OCI-LY1 (cell line): Measurements from ENCODE around the gene MAP2K7.
"Not testable (repeated sequence)": the region's sequence is repeated elsewhere in the genome, so short reads cannot be mapped to it uniquely, and the experiment has no call there.

ENCODE experiments used
- H2AFZ ChIP-seq: fragments of 200-600 bp; sonication (generic), shearing (Covaris generic); 2 replicates; pipeline ENCODE4 v1.6.0; 2014; ENCODE audit warnings: antibody characterized with exemption, mild to moderate bottlenecking, low read length
- H3F3A ChIP-seq: fragments of 200-600 bp; sonication (generic), shearing (Covaris generic); 2 replicates; pipeline ENCODE4 v1.6.0; 2014; ENCODE audit warnings: mild to moderate bottlenecking, antibody characterized with exemption, low read length, moderate library complexity; ENCODE audit not compliant: insufficient read depth
- H3K27ac ChIP-seq: fragments of 200-600 bp; sonication (generic); 2 replicates; pipeline ENCODE4 v1.5.1; 2014; ENCODE audit warnings: low read length, mixed run types, mild to moderate bottlenecking, low read depth; ENCODE audit not compliant: poor library complexity, severe bottlenecking
- H3K27me3 ChIP-seq: fragments of 200-600 bp; sonication (generic); 2 replicates; pipeline ENCODE4 v1.6.0; 2014; ENCODE audit warnings: antibody characterized with exemption, mild to moderate bottlenecking, low read length, moderate library complexity; ENCODE audit not compliant: insufficient read depth
- H3K36me3 ChIP-seq: fragments of 200-600 bp; sonication (generic); 2 replicates; pipeline ENCODE4 v1.6.1; 2014; ENCODE audit warnings: mild to moderate bottlenecking, antibody characterized with exemption, low read length, moderate library complexity, mixed read lengths; ENCODE audit not compliant: insufficient read depth
- H3K4me1 ChIP-seq: fragments of 200-600 bp; sonication (generic); 2 replicates; pipeline ENCODE4 v1.5.1; 2014; ENCODE audit warnings: mild to moderate bottlenecking, low read length, moderate library complexity; ENCODE audit not compliant: insufficient read depth, severe bottlenecking
- H3K4me2 ChIP-seq: fragments of 200-600 bp; sonication (generic), shearing (Covaris generic); 2 replicates; pipeline ENCODE4 v1.6.1; 2014; ENCODE audit warnings: low read length
- H3K4me3 ChIP-seq: fragments of 200-600 bp; sonication (generic); 2 replicates; pipeline ENCODE4 v1.5.1; 2014; ENCODE audit warnings: low read length, low read depth, mild to moderate bottlenecking, mixed read lengths; ENCODE audit not compliant: poor library complexity, severe bottlenecking
- H3K79me2 ChIP-seq: fragments of 200-600 bp; shearing (Covaris generic); 2 replicates; pipeline ENCODE4 v1.6.1; 2016; ENCODE audit warnings: mixed run types, low read length, mixed read lengths; ENCODE audit not compliant: insufficient read depth
- H3K9ac ChIP-seq: fragments of 200-600 bp; sonication (generic), shearing (Covaris generic); 2 replicates; pipeline ENCODE4 v1.6.1; 2014; ENCODE audit warnings: mild to moderate bottlenecking, low read length, mixed read lengths
- H3K9me2 ChIP-seq: fragments of 200-600 bp; sonication (generic), shearing (Covaris generic); 2 replicates; pipeline ENCODE4 v1.6.1; 2014; ENCODE audit warnings: low read depth, mild to moderate bottlenecking, low read length, mixed read lengths
- H3K9me3 ChIP-seq: fragments of 200-600 bp; shearing (Covaris generic); 2 replicates; pipeline ENCODE4 v1.6.1; 2014; ENCODE audit warnings: low read length, mixed read lengths
- H4K20me1 ChIP-seq: fragments of 200-600 bp; sonication (generic), shearing (Covaris generic); 2 replicates; pipeline ENCODE4 v1.6.0; 2016; ENCODE audit warnings: mild to moderate bottlenecking, low read length; ENCODE audit not compliant: insufficient read depth
- EZH2 ChIP-seq: fragments of 200-600 bp; sonication (generic), shearing (Covaris generic); IDR thresholded peaks from 2 replicates; pipeline ENCODE4 v1.8.0; 2017; ENCODE audit warnings: borderline replicate concordance, mixed run types, mild to moderate bottlenecking, antibody characterized with exemption, low read length, moderate library complexity, mixed read lengths
- TF ChIP-seq, protein P1 (sequence below): fragments of 200-600 bp; sonication (generic), shearing (Covaris generic); IDR thresholded peaks from 2 replicates; pipeline ENCODE4 v1.5.1; 2017; ENCODE audit warnings: mild to moderate bottlenecking, antibody characterized with exemption, low read length, moderate library complexity, mixed read lengths

The MAP2K7 gene

GRCh38 chr19:7856679-7857663 is 46.7 kb upstream of the MAP2K7 start:
- Histone ChIP-seq H3K4me1 (peaks cover 8% of the 10 kb centered on the region), H4K20me1 (no peaks in the 10 kb centered on the region), H3K27ac (no peak overlapping the region), H3K9me3 (no peaks in the 10 kb centered on the region), H3F3A (no peaks in the 10 kb centered on the region), H3K9me2 (no peaks in the 10 kb centered on the region), H3K4me2 (no peak overlapping the region), H3K79me2 (no peaks in the 10 kb centered on the region), H3K36me3 (no peaks in the 10 kb centered on the region), H3K27me3 (peaks cover 14% of the 10 kb centered on the region; the same call in 1 of the 2 replicates), H3K9ac (no peak overlapping the region), H2AFZ (no peak overlapping the region), H3K4me3 (no peak overlapping the region)
- TF ChIP-seq, protein P1, sequence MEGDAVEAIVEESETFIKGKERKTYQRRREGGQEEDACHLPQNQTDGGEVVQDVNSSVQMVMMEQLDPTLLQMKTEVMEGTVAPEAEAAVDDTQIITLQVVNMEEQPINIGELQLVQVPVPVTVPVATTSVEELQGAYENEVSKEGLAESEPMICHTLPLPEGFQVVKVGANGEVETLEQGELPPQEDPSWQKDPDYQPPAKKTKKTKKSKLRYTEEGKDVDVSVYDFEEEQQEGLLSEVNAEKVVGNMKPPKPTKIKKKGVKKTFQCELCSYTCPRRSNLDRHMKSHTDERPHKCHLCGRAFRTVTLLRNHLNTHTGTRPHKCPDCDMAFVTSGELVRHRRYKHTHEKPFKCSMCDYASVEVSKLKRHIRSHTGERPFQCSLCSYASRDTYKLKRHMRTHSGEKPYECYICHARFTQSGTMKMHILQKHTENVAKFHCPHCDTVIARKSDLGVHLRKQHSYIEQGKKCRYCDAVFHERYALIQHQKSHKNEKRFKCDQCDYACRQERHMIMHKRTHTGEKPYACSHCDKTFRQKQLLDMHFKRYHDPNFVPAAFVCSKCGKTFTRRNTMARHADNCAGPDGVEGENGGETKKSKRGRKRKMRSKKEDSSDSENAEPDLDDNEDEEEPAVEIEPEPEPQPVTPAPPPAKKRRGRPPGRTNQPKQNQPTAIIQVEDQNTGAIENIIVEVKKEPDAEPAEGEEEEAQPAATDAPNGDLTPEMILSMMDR, result no peak
- no peak for TF ChIP-seq EZH2

GRCh38 chr19:7857727-7858108 is 46.0 kb upstream of the MAP2K7 start:
- Histone ChIP-seq H2AFZ (no peak overlapping the region), H3K4me1 (peaks cover 8% of the 10 kb centered on the region), H3K9ac (no peak overlapping the region), H3K4me3 (no peak overlapping the region), H4K20me1 (no peaks in the 10 kb centered on the region), H3F3A (no peaks in the 10 kb centered on the region), H3K27ac (no peak overlapping the region), H3K36me3 (no peaks in the 10 kb centered on the region), H3K9me3 (no peaks in the 10 kb centered on the region), H3K4me2 (peak overlapping the region; percentile 22; the same call in 1 of the 2 replicates), H3K9me2 (no peaks in the 10 kb centered on the region), H3K27me3 (peaks cover 11% of the 10 kb centered on the region; the same call in 1 of the 2 replicates), H3K79me2 (no peaks in the 10 kb centered on the region)
- TF ChIP-seq, protein P1, result no peak
- no peak for TF ChIP-seq EZH2

DNA sequence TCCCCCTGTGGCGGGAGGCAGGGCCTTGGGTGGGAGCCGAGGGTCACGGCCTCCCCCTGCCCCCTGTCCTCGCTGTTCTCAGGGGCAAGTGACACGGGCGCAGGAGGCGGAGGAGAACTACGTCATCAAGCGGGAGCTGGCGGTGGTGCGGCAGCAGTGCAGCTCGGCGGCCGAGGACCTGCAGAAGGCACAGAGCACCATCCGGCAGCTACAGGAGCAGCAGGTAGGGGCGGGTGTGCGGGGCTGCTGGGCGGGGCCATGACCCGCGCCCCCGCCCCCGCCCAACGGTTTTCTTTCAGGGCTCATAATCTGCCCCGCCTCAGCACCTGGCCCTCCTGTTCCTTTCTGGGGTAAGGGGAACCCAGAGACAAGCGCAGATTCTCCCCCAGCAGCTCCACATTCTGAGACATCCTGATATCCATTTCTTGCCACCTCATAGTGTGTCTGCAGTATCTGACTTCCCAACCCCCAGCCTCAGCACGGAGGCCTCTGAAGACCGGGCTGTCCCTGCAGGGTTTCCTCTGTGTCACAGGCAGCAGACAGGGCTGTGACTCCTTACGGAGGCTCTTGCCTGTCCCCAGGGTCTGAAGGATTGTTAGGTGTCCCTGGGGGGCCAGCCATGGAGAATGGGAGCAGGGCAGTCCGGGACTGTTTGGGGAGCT is 45.4 kb upstream of the MAP2K7 start:
- Histone ChIP-seq H3K9me3 (no peaks in the 10 kb centered on the region), H3K27me3 (peaks cover 8% of the 10 kb centered on the region; the same call in 1 of the 2 replicates), H3K27ac (no peak overlapping the region), H3K4me1 (peaks cover 8% of the 10 kb centered on the region), H3K4me3 (no peak overlapping the region), H2AFZ (no peak overlapping the region), H3K9me2 (no peaks in the 10 kb centered on the region), H3K4me2 (peak overlapping the region; percentile 22; the same call in 1 of the 2 replicates), H3K79me2 (no peaks in the 10 kb centered on the region), H4K20me1 (no peaks in the 10 kb centered on the region), H3K36me3 (no peaks in the 10 kb centered on the region), H3F3A (no peaks in the 10 kb centered on the region), H3K9ac (no peak overlapping the region)
- TF ChIP-seq, protein P1, result no peak
- TF ChIP-seq EZH2, result no peak

DNA sequence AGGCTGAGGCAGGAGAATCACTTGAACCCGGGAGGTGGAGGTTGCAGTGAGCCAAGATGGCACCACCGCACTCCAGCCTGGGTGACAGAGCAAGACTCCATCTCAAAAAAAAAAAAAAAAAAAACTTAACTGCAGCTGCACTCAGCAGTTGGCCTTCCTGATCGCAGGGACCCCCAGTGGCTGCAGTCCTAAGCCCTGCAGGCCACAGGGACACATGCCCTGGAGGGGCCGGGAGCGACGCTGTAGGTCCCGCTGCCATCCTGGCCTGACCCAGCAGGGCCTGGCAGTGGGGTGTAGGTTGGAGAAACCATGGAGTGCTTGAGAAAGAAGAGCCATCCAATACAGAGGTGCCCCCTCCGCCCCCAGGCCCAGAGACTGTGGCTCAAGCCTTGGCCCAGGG is 44.6 kb upstream of the MAP2K7 start:
- H3K79me2 ChIP-seq, H3K27me3 ChIP-seq, H3K9me3 ChIP-seq, H3F3A ChIP-seq, H3K9me2 ChIP-seq, H3K27ac ChIP-seq, H3K36me3 ChIP-seq, H3K4me3 ChIP-seq, H3K9ac ChIP-seq, H3K4me2 ChIP-seq, H4K20me1 ChIP-seq, H3K4me1 ChIP-seq, H2AFZ ChIP-seq: not testable (repeated sequence)
